C4-2B (cell line): ENCODE results near the gene NLRP6.
"Not testable (repeated sequence)": the region's sequence is repeated elsewhere in the genome, so short reads cannot be mapped to it uniquely, and the experiment has no call there.

ENCODE experiments used
- ZFX ChIP-seq: fragments of 450-650 bp; IDR thresholded peaks from 2 replicates; pipeline ENCODE4 v1.6.1; 2017
- TF ChIP-seq, protein P1 (sequence below): fragments of 450-650 bp; conservative IDR thresholded peaks from 2 replicates; pipeline ENCODE4 v1.5.1; 2017; ENCODE audit warnings: mild to moderate bottlenecking

DNA sequence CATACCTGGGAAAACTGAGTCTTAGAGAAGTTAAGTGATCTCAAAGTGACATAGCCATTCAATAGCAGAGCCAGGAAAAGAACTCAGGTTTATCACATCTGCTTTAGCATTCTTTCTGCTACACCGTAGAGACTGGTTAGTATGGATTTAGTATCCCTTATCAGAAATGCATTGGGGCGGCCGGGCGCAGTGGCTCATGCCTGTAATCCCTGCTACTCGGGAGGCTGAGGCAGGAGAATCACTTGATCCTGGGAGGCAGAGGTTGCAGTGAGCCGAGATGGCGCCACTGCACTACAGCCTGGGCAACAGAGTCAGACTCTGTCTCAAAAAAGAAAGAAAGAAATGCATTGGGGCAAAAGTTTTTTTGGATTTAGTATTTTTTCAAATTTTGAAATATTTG is 39.9 kb upstream of the NLRP6 start:
- TF ChIP-seq, protein P1, sequence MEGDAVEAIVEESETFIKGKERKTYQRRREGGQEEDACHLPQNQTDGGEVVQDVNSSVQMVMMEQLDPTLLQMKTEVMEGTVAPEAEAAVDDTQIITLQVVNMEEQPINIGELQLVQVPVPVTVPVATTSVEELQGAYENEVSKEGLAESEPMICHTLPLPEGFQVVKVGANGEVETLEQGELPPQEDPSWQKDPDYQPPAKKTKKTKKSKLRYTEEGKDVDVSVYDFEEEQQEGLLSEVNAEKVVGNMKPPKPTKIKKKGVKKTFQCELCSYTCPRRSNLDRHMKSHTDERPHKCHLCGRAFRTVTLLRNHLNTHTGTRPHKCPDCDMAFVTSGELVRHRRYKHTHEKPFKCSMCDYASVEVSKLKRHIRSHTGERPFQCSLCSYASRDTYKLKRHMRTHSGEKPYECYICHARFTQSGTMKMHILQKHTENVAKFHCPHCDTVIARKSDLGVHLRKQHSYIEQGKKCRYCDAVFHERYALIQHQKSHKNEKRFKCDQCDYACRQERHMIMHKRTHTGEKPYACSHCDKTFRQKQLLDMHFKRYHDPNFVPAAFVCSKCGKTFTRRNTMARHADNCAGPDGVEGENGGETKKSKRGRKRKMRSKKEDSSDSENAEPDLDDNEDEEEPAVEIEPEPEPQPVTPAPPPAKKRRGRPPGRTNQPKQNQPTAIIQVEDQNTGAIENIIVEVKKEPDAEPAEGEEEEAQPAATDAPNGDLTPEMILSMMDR = not testable (repeated sequence)
- TF ChIP-seq ZFX = not testable (repeated sequence)
